Hematopoietic multipotent progenitor cell (in vitro differentiated cells): ENCODE results near the gene EPRS1. TPM values are rescaled to one million over a fixed set of nuclear protein-coding genes. Genes with fewer than 3 reads are reported as not detected.
A peak's percentile ranks its signal among the peaks of the same experiment; 100 is the strongest.

ENCODE experiments used
- DNase-seq, 3 donors: peaks; one replicate each; pipeline ENCODE4 v3.0.0-alpha.2; 2011 to 2015; ENCODE audit warnings: low read depth in 2 of 3, low spot score in 2 of 3
- total RNA-seq: library from RNA; depleted of rRNA; stranded (reverse); fragments of >200 nt; gene quantifications from one replicate; pipeline ENCODE4 v1.2.3, GENCODE V29; 2012

EPRS1 gene
- 35.3 TPM for total RNA-seq

GRCh38 chr1:220046052-220046930 lies at the start of gene EPRS1:
Gene EPRS1 (minus strand): TSS chr1:220046505. CDS start chr1:220046388, 117 bp downstream.
- DNase-seq = peak; percentile 94 to 98 (median 97)

DNA sequence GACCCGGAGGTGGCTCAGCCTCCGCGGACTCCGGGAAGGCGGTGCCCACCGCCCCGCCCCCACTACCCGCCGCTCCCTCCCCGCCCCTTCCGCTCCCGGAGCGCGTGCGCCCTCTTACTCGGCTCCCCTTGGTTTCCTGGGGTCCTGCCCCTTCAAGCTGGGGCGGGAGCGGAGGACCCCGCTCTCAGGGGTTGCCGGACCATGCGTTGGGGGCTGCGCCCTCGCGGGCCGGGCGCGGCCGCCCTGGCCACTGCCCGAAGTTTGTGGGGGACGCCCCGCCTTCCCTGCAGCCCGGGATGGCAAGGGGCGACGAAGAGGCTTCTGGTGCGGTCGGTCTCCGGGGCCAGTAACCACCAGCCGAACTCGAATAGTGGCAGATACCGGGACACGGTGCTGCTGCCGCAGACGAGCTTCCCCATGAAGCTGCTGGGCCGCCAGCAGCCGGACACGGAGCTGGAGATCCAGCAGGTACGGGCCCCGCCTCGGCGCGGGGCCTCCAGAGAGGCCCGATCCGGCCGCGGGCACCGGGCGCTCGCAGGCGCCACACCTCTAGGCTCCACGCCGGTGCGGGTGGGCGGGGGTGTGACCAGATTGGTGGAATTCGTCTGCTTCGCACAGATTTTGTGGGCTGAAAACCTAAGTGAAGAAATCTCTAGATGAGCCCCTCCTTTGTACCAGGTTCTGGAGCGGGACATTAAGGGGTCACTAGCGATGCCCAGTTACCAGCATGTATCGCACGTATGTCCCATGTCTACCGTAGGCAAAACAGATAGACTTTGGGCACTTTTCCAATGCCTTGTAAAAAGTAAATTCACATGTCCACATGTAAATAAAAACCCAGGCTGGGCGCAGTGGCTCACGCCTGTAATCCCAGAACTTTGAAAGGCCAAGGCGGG lies 48.0 kb upstream of the EPRS1 start, which contains the start of gene IARS2:
Gene IARS2 (plus strand): TSS at position 117 of the 896 bp plus-strand sequence. CDS start 85 bp downstream, at position 202.
- DNase-seq = peak; percentile 71 to 94 (median 87)

GRCh38 chr1:220093361-220094015 lies 47.2 kb upstream of the EPRS1 start:
- no peak for DNase-seq

DNA sequence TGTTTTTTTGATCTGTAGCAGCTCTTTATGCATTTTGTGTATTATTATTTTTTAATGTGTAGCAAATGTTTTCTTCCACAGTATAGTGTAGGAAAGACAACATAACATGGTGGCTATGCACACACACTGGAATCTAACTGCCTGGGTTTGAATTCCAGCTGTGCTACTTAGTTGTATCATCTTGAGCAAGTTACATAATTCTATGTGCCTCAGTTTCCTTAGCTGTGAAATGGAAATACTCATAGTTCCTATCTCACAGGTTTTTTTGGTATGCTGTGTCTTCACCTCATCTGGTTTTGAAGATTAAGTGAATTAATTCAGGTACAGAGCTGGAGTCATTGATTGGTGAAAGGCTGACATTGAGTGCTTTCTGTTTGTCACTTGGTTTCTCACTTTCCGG lies 46.4 kb upstream of the EPRS1 start:
- DNase-seq = no peak

DNA sequence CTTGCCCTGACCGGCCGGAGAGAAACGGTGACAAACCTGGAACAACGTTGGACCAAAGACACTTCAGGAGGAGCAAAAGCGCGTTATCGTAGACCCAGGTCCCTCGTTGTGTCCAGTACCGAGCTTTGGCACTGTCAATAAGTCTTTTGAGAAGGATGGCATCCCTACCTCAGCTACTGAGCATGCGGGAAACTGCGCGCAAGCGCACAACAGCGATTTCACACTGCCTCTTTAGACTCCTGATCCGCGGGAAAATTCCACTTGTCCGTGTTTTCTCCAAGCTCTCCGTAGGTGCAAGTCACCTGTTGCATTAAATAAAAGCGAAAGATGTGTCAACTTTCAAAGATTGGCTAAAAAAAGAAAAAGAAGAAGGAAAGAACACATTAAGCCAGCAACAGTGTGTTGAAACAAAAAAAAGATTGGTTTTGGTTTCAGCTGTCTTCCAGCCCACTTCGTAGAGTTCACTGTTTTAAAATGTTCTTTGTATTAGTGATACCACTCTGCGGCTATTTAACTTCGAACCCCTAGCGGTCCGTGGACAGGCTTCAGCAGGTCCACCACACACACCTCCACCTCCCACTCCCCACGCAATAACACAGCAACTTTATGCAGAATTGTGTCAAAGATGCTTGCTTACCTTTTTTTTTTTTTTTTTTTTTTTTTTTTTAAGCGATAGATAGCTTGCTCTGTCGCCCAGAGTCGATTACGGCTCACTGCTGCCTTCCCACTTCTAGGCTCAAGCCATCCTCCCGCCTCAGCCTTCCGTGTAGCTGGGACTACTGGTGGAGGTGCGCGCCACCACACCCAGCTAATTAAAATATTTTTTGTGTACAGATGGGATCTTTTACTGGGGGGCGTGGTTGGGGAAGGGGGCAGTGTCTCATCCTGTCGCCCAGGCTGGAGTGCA lies 43.6 kb upstream of the EPRS1 start, which contains the start of gene BPNT1:
Gene BPNT1 (minus strand): TSS at position 139 of the 907 bp plus-strand sequence. CDS start 9,942 bp downstream, outside the sequence.
- DNase-seq = peak; percentile 97 to 98 (median 98)

- DNase-seq = peak in 2 of 3 donors; percentile 13 to 21
These were observed 40.0 kb upstream of the EPRS1 start for GRCh38 chr1:220086261-220086686.

DNA sequence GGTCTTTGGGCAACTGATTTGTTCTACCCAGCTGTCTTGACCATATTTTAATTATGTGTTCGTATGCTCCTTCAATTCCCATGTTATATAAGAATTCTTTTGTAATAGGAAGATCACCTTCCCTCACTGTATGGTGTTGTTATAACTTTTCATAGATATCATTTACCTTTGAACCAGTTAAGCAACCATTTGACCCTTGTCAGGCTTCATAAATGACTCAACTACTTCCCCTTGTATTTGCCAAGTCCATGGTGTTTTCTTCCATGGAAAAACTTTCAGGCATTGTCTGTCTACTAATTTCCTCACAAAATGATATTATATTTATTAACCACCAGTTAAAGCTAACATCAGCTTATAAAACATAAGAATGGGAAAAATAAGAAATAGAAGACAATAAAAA lies 38.2 kb upstream of the EPRS1 start:
- DNase-seq = no peak

GRCh38 chr1:220077887-220078286 lies 31.6 kb upstream of the EPRS1 start:
- no peak for DNase-seq

DNA sequence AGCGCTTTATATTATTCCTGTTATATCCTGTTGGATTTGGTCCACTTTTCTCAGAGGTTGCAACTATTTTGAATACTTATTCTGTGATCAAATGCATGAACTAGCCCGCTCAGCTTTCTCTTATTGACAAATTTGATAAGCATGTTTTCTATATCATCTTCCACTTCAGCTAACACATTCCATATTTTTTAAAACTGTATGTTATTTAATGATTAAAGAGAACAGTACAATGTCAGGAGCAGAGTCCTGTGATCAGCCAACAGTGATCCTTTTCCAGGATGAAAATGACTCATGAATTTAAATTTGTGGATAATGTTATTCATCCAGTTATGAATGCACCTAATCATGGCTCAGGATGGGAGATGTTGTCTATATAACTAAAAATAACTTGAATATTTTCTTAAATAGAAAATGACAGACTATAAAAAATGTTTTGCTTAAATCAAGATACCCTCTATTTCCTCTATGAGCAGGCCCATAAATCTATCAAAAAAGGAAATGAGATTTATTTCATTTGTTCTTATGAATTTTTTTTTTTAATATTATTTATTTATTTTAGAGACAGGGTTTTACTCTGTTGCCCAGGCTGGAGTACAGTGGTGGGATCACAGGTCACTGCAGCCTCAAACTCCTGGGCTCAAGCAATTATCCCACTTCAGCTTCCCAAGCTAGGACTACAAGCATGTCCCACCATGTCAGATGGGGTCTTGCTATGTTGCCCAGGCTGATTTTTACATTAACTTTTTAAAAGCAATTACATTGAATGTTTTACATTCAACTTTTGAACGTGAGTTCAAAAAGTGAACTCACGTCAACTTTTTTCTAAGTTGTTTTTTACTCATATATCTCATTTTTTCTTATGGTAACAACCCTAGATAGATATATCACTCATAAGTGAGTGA lies 30.8 kb upstream of the EPRS1 start:
- DNase-seq = no peak

GRCh38 chr1:220067269-220068204 lies 21.2 kb upstream of the EPRS1 start:
- DNase-seq = no peak

DNA sequence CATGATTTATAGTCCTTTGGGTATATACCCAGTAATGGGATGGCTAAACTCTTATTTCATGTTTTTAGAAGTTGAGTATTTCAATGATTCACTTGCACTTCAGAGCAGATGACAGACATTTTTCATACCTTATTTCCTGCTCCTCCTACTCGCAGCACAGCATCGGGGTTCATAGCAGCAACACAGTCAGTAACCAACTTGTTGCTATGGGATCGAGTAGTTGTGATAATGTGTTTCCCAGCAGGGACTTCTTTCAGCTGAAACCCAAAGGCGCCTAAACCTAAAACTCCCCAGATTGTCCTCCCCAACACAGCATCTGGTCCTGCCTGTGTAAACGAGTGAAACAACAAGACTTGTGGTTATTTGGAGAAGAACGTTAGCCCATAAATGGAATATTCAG lies 16.3 kb upstream of the EPRS1 start:
- no peak for DNase-seq

- DNase-seq = no peak
These were observed 14.6 kb upstream of the EPRS1 start for GRCh38 chr1:220060876-220061275.

GRCh38 chr1:220056374-220056773 lies 10.1 kb upstream of the EPRS1 start:
- no peak for DNase-seq

- DNase-seq = peak in 2 of 3 donors; percentile 1
These were observed 801 bp downstream of the EPRS1 start for GRCh38 chr1:220045356-220046051.

GRCh38 chr1:220044678-220045355 lies 1.5 kb downstream of the EPRS1 start:
- no peak for DNase-seq

GRCh38 chr1:220043646-220044045 lies 2.7 kb downstream of the EPRS1 start:
- DNase-seq = no peak
